GM12892 (cell line): ENCODE data around the gene CCDC192.

Experiments
- POLR2A ChIP-seq: IDR thresholded peaks from 2 replicates; pipeline ENCODE4 v1.6.1; 2011; ENCODE audit warnings: low read depth, low read length, control low read depth
- POLR2AphosphoS5 ChIP-seq: IDR thresholded peaks from 2 replicates; pipeline ENCODE4 v1.6.1; 2011; ENCODE audit warnings: low read depth, low read length, control low read depth
- TAF1 ChIP-seq: IDR thresholded peaks from 2 replicates; pipeline ENCODE4 v1.6.1; 2011; ENCODE audit warnings: low read depth, mild to moderate bottlenecking, control low read depth, low read length, borderline replicate concordance

GRCh38 chr5:127970854-127971425 is 267.7 kb downstream of the CCDC192 start:
- TF ChIP-seq TAF1 (no peak), POLR2A (no peak), POLR2AphosphoS5 (no peak)
